CD4-positive, alpha-beta T cell treated with Interleukin-17A for 4 hours (primary cell): ENCODE data around the gene CTPS2.

Source experiments
- DNase-seq: peaks from one replicate; pipeline ENCODE4 v3.0.0-alpha.2; 2020; ENCODE audit warnings: mixed read lengths

CTPS2 gene

DNA sequence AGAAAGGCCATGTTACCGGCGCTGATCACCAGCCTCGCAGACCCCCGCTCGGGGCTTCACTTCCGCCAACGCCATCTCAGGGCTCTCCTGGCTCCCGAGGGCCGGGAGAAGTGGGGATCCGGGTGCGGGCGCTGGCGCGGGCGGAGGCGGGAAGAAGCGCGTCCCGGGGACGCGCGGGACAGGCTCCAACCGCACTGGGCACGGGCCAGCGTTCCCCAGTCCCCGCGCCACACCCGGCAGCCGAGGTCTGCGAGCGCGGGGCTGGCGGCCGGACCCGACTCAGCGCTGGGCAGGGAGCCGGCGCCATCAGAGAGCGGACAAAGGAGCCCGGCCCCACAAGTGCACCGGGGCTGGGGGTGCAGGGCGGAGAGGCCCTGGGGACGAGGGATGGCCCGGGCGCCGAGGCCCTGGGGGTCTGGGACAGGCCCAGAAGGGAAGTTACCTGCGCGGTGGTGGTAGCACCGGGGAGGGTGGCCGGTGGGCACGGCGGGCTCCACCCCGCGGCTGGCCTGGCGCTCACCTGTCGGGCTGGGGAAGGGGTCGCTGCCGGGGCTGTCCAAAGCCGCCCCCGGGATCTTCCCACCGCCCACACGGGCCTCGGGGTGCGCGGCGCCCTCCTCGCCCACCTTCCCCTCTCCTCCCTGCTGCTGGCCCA, 449 bp downstream of the CTPS2 start:
- DNase-seq = peak; percentile 6

- DNase-seq = no peak
Observed at GRCh38 chrX:16711219-16711811, 1.2 kb downstream of the CTPS2 start.

GRCh38 chrX:16708016-16708415, 4.5 kb downstream of the CTPS2 start:
- DNase-seq = no peak

GRCh38 chrX:16705370-16705769, 7.1 kb downstream of the CTPS2 start:
- no peak for DNase-seq

GRCh38 chrX:16702700-16703599, 9.5 kb downstream of the CTPS2 start:
- no peak for DNase-seq

GRCh38 chrX:16700734-16701133, 11.7 kb downstream of the CTPS2 start:
- no peak for DNase-seq

DNA sequence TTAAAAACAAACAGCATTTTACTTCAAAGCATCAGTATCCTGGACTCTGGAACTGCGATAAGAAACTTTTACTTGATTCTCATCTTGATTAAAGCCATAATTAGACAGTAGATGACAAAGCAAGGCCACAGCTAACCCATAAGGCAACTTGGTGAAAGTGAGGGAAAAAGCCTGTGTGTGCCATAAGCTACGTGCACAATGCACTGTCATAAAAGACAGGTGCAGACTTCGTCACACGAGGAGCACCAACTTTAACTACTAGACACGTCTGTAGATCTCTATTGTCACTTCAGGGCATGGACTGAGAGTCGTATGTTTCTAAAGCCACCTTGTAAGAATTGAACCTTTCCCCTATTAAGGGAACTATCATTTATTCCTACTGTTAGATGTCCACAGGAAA, 13.1 kb downstream of the CTPS2 start:
- DNase-seq = no peak

- no peak for DNase-seq
Observed at GRCh38 chrX:16696956-16697355, 15.5 kb downstream of the CTPS2 start.

DNA sequence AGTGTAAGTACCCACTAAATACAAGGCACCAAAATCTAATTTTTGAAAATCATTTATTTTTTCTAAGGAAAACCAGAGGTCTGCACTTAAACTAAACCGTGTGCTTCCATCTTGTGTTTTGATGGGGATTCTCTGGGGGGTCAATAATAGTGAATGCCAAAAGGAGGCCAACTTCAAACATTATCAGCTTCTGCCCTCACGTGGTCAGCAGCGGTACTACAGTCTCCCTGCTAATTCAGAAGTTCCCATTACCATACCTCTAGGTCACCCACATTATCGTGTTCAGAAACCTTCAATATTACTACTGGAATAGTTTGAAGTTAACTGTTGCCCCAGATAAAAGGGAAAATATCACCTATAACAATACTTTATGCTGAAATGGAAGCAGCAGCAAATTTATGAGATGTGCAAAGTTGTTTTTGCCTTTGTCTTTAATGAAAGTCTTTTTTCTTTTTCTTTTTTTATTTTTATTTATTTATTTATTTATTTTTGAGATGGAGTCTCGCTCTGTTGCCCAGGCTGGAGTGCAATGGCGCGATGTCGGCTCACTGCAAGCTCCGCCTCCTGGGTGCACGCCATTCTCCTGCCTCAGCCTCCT, 17.3 kb downstream of the CTPS2 start:
- peak; percentile 78 for DNase-seq

- DNase-seq = no peak
Observed at GRCh38 chrX:16687514-16687913, 25.0 kb downstream of the CTPS2 start.

DNA sequence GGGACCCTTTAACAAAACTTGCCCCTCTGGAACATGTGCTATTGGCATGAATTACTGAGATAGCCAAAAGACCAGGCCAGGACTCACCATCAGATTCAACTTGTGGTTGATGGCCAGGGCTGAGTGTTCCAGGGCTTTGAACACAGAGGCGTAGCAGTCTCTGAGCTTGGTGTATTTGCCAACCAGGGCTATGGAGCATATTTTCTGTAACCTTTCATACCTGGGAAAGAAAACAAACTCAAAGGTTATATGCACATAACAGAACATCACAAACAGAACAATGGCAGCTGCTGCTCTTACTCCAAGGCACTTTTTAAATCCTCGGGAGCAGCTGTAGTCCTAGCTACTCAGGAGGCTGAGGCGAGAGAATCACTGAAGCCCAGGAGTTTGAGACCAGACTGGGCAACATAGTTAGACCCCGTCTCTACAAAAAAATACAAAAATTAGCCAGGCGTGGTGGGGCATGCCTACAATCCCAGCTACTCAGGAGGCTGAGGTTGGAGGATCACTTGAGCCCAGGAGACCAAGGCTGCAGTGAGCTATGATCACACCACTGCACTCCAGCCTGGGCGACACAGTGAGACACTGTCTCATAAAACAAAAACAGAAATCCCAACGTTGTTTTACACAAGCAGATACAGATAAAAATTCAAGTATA, 29.3 kb downstream of the CTPS2 start:
- DNase-seq = no peak

- DNase-seq = no peak
Observed at GRCh38 chrX:16678689-16679088, 33.8 kb downstream of the CTPS2 start.

DNA sequence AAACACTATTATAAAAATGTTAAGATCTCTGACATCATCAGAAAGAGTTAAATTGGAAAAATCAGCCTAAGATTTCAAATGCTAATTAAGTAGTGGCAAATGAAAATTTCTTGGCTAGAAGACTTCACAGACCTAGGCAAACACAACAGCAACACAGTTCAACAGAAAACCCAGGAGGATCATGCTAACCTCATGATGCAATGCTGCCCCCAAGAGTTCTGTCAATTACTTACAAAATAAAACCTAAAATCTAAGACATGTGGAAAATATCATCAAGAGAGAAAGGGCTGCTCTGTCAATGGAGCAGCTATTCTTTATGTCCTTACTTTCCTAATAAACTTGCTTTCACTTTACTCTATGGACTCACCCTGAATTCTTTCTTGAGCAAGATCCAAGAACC, 41.5 kb downstream of the CTPS2 start:
- DNase-seq = peak; percentile 51

DNA sequence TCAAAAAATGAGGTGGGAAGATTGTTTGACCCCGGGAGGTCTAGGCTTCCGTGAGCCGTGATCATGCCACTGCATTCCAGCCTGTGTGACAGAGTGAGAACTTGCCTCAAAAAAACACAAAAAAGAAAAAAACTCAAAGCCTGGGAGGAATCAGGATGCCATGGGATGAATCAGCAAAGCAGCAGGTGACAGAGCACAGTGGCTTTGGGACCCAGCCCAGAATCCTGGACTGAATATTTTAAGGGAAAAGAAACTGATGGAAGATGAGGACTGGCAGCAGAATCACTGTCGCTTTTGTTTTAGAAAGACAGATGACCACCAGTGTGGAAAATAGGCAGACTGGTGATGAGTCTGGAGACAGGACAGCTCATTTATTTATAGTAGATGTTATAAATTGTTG, 45.9 kb downstream of the CTPS2 start:
- DNase-seq = no peak

- DNase-seq = no peak
Observed at GRCh38 chrX:16665089-16665488, 47.4 kb downstream of the CTPS2 start.

DNA sequence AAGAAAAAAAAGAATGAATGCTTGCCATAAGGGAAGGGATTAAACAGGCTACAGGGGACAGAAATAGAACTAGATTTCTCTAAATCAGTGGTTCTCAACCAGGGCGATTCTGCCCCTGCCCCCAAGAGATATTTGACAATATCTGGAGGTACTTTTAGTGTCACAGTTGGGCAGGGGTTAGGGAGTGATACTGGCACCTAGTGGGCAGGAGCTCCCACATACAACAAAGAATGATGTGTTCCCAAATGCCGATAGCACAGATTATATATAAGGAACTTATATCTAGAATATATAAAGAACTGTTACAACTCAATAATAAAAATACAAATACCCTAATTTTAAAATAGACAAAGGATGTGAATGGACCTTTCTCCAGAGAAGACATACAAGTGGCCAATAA, 47.8 kb downstream of the CTPS2 start:
- DNase-seq = no peak

- no peak for DNase-seq
Observed at GRCh38 chrX:16664074-16664473, 48.4 kb downstream of the CTPS2 start.

DNA sequence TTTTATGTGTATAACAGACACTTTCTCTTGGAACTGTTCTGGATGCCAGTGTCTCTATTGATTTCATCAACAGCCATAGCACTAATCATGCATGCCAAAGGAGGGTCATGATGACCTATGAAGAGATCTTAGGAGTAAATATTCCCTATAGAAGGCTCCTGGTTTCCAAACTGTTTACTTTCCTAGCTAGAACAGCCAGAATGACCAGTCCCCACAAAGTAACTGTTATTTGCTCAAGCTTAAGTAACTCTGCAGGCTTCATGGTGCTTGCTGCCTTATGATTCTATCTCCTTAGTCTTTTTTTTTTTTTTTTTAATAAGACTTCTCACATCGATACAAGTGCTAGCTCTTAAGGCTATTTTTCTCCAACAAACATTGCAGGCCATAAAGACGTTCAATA, 50.1 kb downstream of the CTPS2 start:
- no peak for DNase-seq

DNA sequence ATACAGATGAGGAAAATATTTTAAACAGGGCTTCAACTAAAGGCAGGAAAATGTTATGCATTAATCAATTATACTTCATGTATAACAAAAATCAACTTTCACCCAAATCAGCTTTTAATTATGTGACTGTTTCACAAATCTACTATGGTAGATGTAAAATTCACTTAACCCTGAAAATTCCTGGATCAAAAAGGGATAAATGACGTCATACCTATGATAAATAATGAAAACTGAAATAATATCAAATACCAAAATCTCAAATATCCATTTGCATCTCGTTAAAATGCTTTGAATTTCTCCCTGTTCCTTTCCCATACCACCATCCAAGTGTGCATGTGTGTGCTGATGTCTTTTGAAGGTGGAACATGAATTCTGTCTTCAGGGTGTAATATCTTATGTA, 51.0 kb downstream of the CTPS2 start:
- no peak for DNase-seq

DNA sequence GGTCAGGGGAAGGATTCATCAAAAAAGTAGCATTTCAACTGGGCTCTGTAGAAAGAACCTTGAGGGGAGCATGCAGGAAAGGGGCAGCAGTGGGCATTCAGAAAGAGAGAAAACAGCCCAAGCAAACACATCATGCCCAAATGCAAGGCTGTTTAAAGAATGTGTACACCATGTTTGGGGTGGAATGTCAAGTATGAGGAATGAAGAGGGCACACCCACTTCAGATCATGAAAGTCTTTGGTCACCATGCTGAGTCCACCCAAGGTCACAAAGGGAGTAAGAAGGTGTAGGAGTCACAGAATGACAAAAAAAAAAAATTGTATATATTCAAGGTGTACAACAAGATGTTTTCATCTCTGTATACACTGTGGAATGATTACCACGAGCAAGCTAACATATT, 53.1 kb downstream of the CTPS2 start:
- DNase-seq = no peak

GRCh38 chrX:16658284-16658683, 54.2 kb downstream of the CTPS2 start:
- DNase-seq = no peak

DNA sequence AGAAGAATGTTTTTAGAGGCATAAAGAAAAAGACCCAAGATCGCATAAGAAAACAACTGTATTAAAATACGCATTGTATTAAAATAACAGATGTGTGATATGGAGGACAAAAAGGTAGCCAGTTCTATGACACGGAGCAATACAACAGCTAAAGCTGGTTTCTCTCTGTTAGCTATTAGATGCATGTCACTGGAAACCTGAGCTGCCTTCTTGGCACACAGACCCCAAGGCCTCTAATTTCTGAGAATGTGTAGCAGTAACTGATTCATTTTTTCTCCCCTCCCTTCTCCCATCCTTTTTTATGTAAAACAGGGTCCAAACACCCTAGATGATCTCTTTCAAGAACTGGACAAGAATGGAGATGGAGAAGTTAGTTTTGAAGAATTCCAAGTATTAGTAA, 58.4 kb downstream of the CTPS2 start:
- no peak for DNase-seq

- no peak for DNase-seq
Observed at GRCh38 chrX:16653424-16653823, 59.0 kb downstream of the CTPS2 start.
